Astrocyte of the cerebellum (primary cell): ENCODE results near the gene CCNG1.

Experiments used
- DNase-seq: peaks from one replicate; pipeline ENCODE4 v3.0.0-alpha.2; 2011; ENCODE audit warnings: low read depth
- H3K4me3 ChIP-seq: 2 replicates; pipeline ENCODE4 v1.5.1; 2011; ENCODE audit warnings: mild to moderate bottlenecking, low read depth, low read length, moderate library complexity
- in situ Hi-C: cut with HindIII; loops from 2 replicates; pipeline ENCODE4 v1.10.0; 2017; ENCODE audit warnings: low sequenced_read_pairs
- TF ChIP-seq, protein P1 (sequence below): IDR thresholded peaks from 2 replicates; pipeline ENCODE4 v1.5.1; 2012; ENCODE audit warnings: low read length, low read depth, moderate library complexity, mild to moderate bottlenecking; ENCODE audit errors: missing control alignments

Gene CCNG1

DNA sequence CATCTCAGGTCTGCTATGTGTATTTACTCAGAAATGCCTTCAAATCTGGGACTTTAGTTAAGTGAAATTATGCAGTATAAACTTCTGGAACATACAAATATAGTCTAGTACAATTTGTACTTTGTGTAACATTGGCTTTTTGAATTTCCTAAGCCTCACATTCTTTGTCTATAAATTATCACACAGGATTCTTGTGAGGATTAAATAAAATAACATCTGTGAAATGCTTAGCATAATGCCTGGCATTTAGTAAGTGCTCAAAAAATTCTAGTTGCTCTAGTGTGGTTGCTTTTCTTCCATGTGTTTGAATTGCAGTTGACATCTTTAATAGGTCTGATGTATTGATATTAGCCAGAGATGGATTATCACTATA is 25.7 kb downstream of the CCNG1 start:
- TF ChIP-seq, protein P1, sequence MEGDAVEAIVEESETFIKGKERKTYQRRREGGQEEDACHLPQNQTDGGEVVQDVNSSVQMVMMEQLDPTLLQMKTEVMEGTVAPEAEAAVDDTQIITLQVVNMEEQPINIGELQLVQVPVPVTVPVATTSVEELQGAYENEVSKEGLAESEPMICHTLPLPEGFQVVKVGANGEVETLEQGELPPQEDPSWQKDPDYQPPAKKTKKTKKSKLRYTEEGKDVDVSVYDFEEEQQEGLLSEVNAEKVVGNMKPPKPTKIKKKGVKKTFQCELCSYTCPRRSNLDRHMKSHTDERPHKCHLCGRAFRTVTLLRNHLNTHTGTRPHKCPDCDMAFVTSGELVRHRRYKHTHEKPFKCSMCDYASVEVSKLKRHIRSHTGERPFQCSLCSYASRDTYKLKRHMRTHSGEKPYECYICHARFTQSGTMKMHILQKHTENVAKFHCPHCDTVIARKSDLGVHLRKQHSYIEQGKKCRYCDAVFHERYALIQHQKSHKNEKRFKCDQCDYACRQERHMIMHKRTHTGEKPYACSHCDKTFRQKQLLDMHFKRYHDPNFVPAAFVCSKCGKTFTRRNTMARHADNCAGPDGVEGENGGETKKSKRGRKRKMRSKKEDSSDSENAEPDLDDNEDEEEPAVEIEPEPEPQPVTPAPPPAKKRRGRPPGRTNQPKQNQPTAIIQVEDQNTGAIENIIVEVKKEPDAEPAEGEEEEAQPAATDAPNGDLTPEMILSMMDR: no peak
- in situ Hi-C loops: no loop called here

DNA sequence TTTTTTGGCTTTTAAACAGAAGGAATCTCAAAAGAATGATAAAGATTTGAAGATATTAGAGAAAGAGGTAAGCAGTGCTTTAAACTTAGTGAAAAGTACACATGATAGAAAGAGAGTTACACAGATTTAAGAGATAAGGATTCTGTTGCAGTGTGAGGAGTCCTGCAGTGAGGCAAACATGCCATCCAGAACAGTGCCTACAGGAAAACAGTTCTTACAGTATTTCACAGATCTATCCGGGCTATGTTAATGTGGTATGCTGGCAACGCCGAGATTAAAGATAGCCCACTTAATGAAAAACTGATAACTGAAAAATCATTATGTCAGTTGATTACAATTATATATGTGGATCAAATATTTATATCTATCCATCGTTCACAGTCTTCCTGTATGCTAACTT is 30.3 kb downstream of the CCNG1 start:
- H3K4me3 ChIP-seq: no peak overlapping the region
- no peak for DNase-seq
- in situ Hi-C loops: no loop called here
- TF ChIP-seq, protein P1: no peak

More for the DNA sequence above, 25.7 kb downstream of the CCNG1 start:
- DNase-seq: no peak
- no peak overlapping the region for H3K4me3 ChIP-seq

DNA sequence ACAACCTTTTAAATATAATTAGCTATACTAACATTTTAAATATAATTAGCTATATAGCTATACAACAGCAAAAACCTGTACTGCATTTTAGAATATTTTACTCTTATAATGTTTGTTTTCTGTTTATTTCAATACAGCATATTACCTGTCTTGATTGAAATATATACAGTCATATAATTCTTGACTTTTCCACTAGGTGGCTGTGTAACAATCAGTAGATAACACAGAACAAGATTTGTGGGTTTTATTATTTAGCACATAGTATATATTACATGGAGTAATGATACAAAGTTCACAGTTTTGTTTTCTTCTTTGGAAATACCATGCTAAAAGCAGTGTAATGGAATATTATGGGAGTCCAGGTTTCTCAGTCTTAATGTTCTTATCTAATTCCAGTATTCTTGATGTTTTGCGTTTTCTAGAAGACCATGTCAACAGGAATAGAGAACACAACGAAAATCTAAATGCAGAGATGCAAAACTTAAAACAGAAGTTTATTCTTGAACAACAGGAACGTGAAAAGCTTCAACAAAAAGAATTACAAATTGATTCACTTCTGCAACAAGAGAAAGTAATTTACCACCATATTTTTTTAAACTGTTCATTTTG is 36.3 kb downstream of the CCNG1 start:
- no peak for DNase-seq
- TF ChIP-seq, protein P1: no peak
- no peak overlapping the region for H3K4me3 ChIP-seq
- in situ Hi-C loops: no loop called here

DNA sequence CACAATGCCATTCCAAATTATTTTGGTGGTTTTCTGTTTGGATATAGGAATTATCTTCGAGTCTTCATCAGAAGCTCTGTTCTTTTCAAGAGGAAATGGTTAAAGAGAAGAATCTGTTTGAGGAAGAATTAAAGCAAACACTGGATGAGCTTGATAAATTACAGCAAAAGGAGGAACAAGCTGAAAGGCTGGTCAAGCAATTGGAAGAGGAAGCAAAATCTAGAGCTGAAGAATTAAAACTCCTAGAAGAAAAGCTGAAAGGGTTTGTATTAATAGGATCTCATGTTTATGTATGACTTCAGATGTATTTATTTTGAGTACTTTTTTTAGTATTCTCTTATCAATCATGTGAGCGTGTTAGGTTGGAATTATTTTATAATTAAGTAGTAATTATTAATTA is 38.0 kb downstream of the CCNG1 start:
- TF ChIP-seq, protein P1: no peak

DNA sequence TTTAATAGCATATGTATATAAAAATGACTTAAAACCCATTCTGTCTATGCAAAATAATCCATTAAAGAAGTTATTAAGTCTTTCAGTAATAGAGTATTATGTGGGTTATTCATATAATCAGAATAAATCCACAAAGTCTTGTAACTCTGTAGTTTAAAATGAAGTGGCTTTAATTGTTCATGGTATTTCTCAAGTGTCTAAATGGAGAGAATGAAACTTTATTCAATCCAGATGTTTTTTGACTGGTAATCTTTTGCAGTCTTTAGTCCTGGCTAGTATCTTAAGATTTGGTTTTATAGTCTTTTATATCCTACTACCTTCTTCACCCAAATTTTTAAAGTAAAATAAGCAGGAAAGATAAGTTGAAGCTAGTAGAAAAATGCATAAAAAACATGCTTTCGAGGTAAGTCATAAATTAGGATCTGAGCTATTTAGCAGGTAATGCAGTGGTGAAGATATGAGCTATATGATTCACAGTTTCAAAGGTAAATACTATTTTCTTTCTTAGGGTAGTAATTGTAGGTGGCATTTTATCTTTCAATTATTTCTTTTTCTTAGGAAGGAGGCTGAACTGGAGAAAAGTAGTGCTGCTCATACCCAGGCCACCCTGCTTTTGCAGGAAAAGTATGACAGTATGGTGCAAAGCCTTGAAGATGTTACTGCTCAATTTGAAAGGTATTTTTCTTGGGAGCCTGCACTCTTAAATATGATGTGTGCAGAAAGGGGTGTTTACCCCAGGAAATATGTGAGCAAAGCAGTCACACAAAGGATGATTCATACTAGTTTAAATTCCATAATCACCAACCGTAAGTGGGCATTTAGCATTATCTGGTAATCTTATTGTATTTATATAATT is 41.0 kb downstream of the CCNG1 start:
- TF ChIP-seq, protein P1: no peak
- DNase-seq: no peak
- no peak overlapping the region for H3K4me3 ChIP-seq
- in situ Hi-C loops: no loop called here

More for the DNA sequence above, 38.0 kb downstream of the CCNG1 start:
- DNase-seq: no peak
- H3K4me3 ChIP-seq: no peak overlapping the region
- in situ Hi-C loops: no loop called here

DNA sequence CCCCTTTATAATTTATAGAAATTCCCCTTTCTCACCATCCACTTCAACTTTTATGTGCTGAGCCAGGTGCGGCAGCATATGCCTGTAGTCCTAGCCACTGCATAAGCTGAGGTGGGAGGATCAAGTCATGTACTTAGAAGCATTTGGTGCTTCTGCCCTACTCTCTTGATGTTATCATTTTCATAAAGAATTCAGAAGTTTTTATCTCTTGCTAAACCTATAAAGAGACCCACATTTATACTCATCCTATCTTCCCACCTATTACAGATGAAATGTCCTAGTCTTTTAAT is 41.5 kb downstream of the CCNG1 start:
- no peak overlapping the region for H3K4me3 ChIP-seq

More for the DNA sequence above, 41.5 kb downstream of the CCNG1 start:
- no peak for DNase-seq
- TF ChIP-seq, protein P1: no peak
- in situ Hi-C loops: no loop called here
